HEK293 (cell line): ENCODE measurements around the gene PDE3A.

Experiments used
- SETDB1 ChIP-seq: IDR thresholded peaks from one replicate; pipeline ENCODE4 v1.6.1; 2017; ENCODE audit warnings: mild to moderate bottlenecking, low read length, moderate library complexity, mixed read lengths; ENCODE audit not compliant: insufficient read length
- ZFP41 ChIP-seq: fragments of 450-650 bp; formaldehyde crosslinking; IDR thresholded peaks from 2 replicates; pipeline ENCODE4 v1.5.1; 2016; ENCODE audit warnings: missing biosample characterization, missing genetic modification characterization, borderline replicate concordance
- TF ChIP-seq, protein P1 (sequence below): fragments of 450-650 bp; formaldehyde crosslinking; IDR thresholded peaks from 2 replicates; pipeline ENCODE4 v1.5.1; 2016; ENCODE audit warnings: missing biosample characterization, missing genetic modification characterization

DNA sequence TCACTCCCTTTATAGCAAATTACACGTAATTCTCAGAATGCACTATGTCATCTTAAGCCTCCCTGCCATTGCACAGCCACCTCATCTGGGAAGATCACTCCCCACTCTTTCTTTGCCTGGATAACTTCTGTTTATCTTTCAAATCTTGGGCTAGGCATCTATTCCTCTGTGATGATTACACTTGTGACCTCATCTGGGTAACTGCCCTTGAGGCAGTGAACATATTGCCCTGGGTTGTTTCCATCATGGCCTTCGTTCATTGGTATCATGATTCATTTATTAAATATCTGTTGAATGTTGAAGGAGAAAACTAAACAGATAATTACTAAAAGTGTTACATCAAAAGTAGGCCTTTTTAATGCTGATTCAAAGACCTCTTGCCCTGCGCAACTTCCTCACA lies 26.2 kb upstream of the PDE3A start:
- TF ChIP-seq ZFP41 (tag by site-specific recombination) (no peak), SETDB1 (no peak)
- TF ChIP-seq, protein P1, sequence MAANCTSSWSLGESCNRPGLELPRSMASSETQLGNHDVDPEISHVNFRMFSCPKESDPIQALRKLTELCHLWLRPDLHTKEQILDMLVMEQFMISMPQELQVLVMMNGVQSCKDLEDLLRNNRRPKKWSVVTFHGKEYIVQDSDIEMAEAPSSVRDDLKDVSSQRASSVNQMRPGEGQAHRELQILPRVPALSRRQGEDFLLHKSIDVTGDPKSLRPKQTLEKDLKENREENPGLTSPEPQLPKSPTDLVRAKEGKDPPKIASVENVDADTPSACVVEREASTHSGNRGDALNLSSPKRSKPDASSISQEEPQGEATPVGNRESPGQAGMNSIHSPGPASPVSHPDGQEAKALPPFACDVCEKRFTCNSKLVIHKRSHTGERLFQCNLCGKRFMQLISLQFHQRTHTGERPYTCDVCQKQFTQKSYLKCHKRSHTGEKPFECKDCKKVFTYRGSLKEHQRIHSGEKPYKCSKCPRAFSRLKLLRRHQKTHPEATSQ (tag by site-specific recombination), result no peak
